SK-N-MC (cell line): ENCODE data around the gene HHAT.

ENCODE experiments used
- DNase-seq: peaks from one replicate; pipeline ENCODE4 v3.0.0-alpha.2; 2011; ENCODE audit warnings: low read depth, low spot score
- H3K27ac ChIP-seq: fragments of 200-600 bp; sonication (generic); 2 replicates; pipeline ENCODE4 v1.5.1; 2016; ENCODE audit warnings: mixed run types
- H3K36me3 ChIP-seq: fragments of 200-600 bp; sonication (generic); 2 replicates; pipeline ENCODE4 v1.6.1; 2017; ENCODE audit warnings: antibody characterized with exemption, low read length, mixed read lengths; ENCODE audit not compliant: insufficient read depth
- H3K4me3 ChIP-seq: fragments of 200-600 bp; sonication (generic); 2 replicates; pipeline ENCODE4 v1.5.1; 2016
- H3K9ac ChIP-seq: fragments of 200-600 bp; sonication (generic); 2 replicates; pipeline ENCODE4 v1.8.0; 2017; ENCODE audit warnings: mixed run types, mixed read lengths; ENCODE audit not compliant: insufficient read length
- H3K9me3 ChIP-seq: fragments of 200-600 bp; sonication (generic); 2 replicates; pipeline ENCODE4 v1.6.1; 2017; ENCODE audit warnings: low read depth, mild to moderate bottlenecking, antibody characterized with exemption, low read length, moderate library complexity, mixed read lengths
- EZH2 ChIP-seq: fragments of 200-600 bp; sonication (generic); IDR thresholded peaks from one replicate; pipeline ENCODE4 v1.6.1; 2017; ENCODE audit warnings: antibody characterized with exemption
- FOXP2 ChIP-seq: optimal IDR thresholded peaks from 2 replicates; pipeline ENCODE3; 2011; ENCODE audit warnings: mild to moderate bottlenecking, moderate library complexity; ENCODE audit not compliant: insufficient read depth; ENCODE audit errors: extremely low read length, control extremely low read depth
- POLR2AphosphoS5 ChIP-seq: IDR thresholded peaks from 2 replicates; pipeline ENCODE4 v1.6.1; 2012; ENCODE audit warnings: mild to moderate bottlenecking, low read depth, low read length, borderline replicate concordance

Gene HHAT

DNA sequence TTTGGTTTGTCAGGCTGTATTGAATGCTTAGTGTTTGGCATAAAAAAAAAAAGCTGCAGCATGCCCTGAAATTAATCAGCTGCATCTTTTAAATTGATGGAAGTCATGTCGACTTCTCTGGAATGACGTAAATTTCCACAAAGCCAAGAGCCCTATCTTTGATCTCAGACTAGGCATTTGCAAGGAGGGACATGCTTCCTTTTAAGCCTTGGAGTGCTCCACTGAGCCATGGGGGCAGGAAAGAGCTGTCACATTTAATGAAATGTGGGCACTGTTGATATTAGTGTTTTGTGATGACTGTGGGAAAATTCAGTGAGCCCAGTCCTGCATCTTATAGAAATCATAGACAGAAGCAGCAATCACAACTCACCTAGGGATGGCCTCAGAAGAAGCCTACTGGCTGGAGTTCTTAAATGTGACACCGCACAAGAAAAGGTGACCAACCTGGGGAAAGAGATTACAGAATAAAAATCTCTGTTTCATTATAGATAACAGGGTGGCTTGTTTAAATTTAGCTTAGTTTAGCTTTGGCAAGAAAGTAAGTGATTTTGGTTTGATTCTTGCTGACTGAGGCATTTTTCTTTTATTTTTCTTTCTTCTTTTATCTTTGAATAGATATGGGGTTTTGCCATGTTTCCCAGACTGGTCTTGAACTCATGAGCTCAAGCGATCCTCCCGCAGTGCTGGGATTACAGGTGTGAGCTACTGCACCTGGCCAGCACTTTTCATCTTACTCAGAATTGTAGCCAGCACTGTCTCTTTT lies 188.2 kb downstream of the HHAT start:
- no peak overlapping the region for H3K27ac ChIP-seq
- no peak for DNase-seq
- no peak for TF ChIP-seq EZH2
- TF ChIP-seq POLR2AphosphoS5: no peak
- no peak for TF ChIP-seq FOXP2
- H3K9ac ChIP-seq: no peak overlapping the region
- no peaks in the 10 kb centered on the region for H3K9me3 ChIP-seq
- no peaks in the 10 kb centered on the region for H3K36me3 ChIP-seq
- no peak overlapping the region for H3K4me3 ChIP-seq

- no peaks in the 10 kb centered on the region for H3K9me3 ChIP-seq
- no peak overlapping the region for H3K9ac ChIP-seq
- TF ChIP-seq EZH2 (no peak), POLR2AphosphoS5 (no peak), FOXP2 (no peak)
- no peak overlapping the region for H3K4me3 ChIP-seq
- DNase-seq: no peak
- no peak overlapping the region for H3K27ac ChIP-seq
- H3K36me3 ChIP-seq: no peaks in the 10 kb centered on the region
Observed at GRCh38 chr1:210523830-210524229, 195.1 kb downstream of the HHAT start.

- Histone ChIP-seq H3K4me3 (no peak overlapping the region), H3K27ac (no peak overlapping the region), H3K9ac (no peak overlapping the region), H3K36me3 (no peaks in the 10 kb centered on the region), H3K9me3 (no peaks in the 10 kb centered on the region)
- TF ChIP-seq FOXP2: no peak
- DNase-seq: no peak
Observed at GRCh38 chr1:210525716-210526454, 197.2 kb downstream of the HHAT start.

- Histone ChIP-seq H3K36me3 (no peaks in the 10 kb centered on the region), H3K27ac (no peak overlapping the region), H3K4me3 (no peak overlapping the region), H3K9me3 (no peaks in the 10 kb centered on the region), H3K9ac (no peak overlapping the region)
- no peak for TF ChIP-seq EZH2
- no peak for TF ChIP-seq FOXP2
- no peak for TF ChIP-seq POLR2AphosphoS5
- no peak for DNase-seq
Observed at GRCh38 chr1:210527091-210527490, 198.4 kb downstream of the HHAT start.

DNA sequence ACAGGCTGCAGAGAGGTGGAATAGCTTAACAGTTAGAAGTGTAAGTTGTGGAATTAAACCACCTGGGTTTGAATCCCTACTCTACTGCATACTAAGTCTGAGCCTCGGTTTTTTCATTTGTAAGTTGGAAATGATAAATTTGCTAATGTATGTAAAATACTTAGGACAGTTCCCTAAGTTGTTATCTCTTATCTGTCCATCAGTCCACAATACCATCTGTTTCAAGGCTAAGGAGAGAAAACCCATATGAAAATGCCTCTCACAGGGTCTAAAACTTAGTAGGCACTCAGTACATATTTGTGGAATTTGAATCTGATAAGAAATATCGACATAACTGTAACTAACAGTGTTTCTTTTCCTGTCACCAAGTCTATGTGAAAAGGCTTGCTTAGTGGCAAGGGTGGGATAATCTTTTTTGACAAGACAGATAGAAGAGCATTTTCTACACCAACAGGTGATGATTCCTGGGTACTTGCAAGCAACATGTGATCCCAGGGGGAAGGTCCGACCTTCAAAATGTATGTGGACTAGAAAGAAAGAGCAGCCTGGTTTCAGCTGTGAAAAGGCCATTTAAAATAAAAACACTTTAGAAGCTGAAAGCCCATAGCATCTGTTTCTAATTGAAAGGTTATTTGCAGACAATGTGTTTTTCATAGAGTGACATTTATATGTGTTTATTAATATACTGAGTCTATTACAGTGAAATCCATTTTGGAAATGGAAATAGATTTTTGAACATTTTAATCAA lies 202.9 kb downstream of the HHAT start:
- Histone ChIP-seq H3K27ac (no peak overlapping the region), H3K36me3 (no peaks in the 10 kb centered on the region), H3K9me3 (no peaks in the 10 kb centered on the region), H3K9ac (no peak overlapping the region), H3K4me3 (no peak overlapping the region)
- no peak for TF ChIP-seq EZH2
- no peak for TF ChIP-seq FOXP2
- TF ChIP-seq POLR2AphosphoS5: no peak
- no peak for DNase-seq

DNA sequence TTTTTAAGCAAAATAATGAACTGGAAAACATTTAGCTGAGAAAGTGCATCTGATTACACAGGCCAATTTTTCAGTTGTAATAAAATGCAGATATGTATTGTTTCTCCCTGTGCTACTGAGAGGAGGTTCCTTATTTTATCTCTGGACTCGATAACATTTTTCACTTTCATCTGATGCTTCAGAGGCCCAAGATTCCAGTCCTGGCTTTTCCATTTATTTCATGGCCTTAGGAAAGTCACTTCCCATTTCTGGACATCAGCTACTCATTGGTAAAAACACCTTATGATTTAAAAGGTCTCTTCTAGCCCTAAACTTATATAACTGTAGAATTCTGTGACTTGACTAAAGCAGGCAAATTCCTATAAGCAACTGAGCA lies 203.5 kb downstream of the HHAT start:
- Histone ChIP-seq H3K36me3 (no peaks in the 10 kb centered on the region), H3K9me3 (no peaks in the 10 kb centered on the region), H3K9ac (no peak overlapping the region), H3K27ac (no peak overlapping the region), H3K4me3 (no peak overlapping the region)
- no peak for TF ChIP-seq EZH2
- TF ChIP-seq FOXP2: no peak
- TF ChIP-seq POLR2AphosphoS5: no peak
- no peak for DNase-seq

DNA sequence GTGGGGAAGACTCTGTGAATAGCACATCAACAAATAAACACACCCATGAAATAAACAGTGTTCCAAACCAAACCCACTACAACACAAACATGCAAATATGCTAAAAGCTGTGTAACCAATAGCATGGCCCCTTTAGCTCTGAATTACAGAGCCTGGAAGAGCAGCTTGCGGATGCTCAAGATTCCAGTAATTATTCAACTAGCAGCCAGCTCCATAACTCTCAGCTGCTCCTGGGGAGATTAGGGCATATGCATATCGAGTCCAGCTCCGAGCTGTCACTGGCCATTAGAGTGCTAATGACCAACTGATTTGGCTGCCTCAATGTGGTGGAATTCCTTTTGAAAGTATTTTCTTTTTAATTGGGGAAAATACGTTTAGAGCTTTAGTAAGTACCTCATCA lies 207.1 kb downstream of the HHAT start:
- H3K9ac ChIP-seq: no peak overlapping the region
- TF ChIP-seq POLR2AphosphoS5 (no peak), FOXP2 (no peak), EZH2 (no peak)
- no peaks in the 10 kb centered on the region for H3K36me3 ChIP-seq
- no peak overlapping the region for H3K4me3 ChIP-seq
- no peak for DNase-seq
- H3K9me3 ChIP-seq: no peaks in the 10 kb centered on the region
- no peak overlapping the region for H3K27ac ChIP-seq

GRCh38 chr1:210536254-210536961 lies 207.7 kb downstream of the HHAT start:
- no peaks in the 10 kb centered on the region for H3K36me3 ChIP-seq
- H3K9ac ChIP-seq: no peak overlapping the region
- H3K9me3 ChIP-seq: no peaks in the 10 kb centered on the region
- H3K4me3 ChIP-seq: no peak overlapping the region
- no peak overlapping the region for H3K27ac ChIP-seq
- no peak for DNase-seq
- TF ChIP-seq POLR2AphosphoS5 (no peak), EZH2 (no peak), FOXP2 (no peak)
